NCI-H2107 (cell line): ENCODE measurements around the gene IRX3.
"Not testable (repeated sequence)": the region's sequence is repeated elsewhere in the genome, so short reads cannot be mapped to it uniquely, and the experiment has no call there.

Experiments used
- DNase-seq: peaks from one replicate; lab custom pipeline; 2025; lab: John Stamatoyannopoulos, UW

IRX3 gene

GRCh38 chr16:54275956-54276355 is 10.6 kb downstream of the IRX3 start:
- DNase-seq: no peak

DNA sequence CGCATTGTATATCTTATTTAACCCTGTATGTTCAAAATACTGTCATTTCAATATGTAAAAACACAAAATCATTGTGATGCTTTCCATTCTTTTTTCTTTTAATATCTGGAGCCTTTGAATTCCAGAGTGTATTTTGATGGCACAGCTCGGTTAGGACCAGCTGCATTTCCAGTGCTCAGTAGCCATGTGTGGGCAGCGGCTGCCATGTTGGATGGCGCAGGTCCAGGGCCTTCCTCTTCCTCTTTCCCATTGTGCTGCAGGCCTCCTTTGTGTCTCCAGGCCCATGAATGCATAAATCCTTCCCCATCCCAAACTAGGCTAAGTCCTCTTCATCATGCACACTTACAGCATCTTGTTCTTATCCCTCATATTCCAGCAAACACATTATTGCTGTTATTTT is 13.0 kb downstream of the IRX3 start:
- DNase-seq: no peak

DNA sequence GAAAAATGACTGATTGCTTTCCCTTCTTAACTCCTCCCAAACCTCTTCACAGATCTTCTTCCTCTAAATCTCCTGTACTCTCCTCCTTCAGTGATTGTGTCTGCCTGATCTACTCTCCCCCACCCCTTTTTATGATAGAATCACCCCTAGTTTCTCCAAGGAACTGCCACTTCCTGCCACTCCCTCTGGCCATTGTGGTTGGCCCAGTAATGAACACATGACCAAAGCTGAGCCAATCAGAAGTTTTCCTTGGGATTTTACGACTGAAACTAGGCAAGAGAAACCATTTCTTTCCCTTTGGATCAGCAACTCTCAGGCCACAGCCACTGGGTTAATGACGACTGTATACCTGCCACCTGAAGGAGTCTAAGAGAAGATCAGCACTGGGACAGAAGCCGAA is 15.9 kb downstream of the IRX3 start:
- no peak for DNase-seq

- DNase-seq: no peak
Observed at GRCh38 chr16:54269461-54269860, 17.1 kb downstream of the IRX3 start.

GRCh38 chr16:54268766-54269165 is 17.8 kb downstream of the IRX3 start:
- DNase-seq: no peak

GRCh38 chr16:54268340-54268739 is 18.2 kb downstream of the IRX3 start:
- no peak for DNase-seq

DNA sequence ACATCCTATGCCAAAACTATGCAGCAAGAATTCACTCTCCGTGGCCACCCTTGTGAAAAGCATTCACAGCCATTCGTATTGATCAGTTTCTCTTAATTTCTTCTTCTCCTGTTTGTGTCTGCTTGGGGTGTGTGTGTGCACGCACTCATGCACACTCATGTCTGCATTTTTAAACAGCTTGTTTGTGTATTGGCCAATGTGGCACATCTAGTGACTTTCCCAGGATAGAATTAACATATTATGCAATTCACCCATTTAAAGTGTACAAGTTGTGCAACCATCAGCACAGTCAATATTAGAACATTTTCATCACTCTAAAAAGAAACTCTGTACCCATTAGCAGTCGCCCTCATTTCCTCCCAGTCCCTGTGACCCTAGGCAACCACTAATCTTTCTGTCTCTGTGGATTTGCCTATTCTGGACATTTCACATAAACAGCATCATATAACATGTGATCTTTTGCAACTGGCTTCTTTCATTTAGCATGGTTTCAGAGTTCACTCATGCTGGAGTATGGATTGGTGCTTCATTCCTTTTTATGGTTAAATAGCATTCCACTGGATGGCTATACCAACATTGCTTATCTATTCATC is 20.1 kb downstream of the IRX3 start:
- DNase-seq: no peak

DNA sequence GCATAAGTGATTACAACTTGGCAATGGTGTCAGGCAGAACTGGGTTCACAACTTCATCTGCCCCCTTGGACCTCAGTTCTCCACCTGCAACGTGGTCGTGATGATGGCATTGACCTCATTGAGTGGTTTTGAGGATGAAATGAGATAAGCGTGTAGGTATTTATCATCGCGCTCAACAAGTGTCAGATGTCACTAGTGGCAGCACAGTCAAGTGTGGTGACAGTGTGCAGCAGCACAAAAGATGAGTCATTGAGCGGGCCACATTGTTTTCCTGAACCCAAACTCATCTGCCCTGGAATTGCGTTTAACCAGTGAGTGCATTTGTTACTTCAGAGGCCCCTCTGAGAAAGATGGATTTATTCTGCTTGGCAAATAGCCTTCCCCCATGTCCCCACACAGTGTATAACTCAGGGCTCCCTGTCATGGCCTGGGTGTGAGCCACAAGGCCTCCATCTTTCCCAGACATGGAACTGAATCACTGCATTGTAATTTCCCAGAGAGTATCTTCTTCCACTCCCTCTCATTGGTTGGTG is 20.9 kb downstream of the IRX3 start:
- DNase-seq: no peak

DNA sequence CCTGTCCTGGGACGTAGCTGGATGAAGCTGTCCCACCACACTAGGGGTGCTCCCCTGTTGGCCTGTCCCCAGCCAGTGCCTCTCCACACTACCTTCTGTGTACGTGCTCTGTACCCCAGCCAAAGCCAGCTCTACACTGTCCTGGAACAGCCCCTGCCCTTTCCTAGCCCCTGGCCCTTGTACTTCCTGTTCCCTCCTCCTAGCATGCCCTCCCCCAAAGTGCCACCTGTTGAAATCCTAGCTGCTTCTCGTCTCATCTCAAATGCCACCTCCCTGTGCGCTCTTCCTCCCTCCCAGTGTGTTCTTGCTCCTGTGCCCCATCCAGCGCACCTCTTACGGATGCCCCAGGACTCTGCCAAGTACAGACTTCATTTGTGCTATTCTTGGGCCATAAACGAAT is 33.5 kb downstream of the IRX3 start:
- DNase-seq: no peak

DNA sequence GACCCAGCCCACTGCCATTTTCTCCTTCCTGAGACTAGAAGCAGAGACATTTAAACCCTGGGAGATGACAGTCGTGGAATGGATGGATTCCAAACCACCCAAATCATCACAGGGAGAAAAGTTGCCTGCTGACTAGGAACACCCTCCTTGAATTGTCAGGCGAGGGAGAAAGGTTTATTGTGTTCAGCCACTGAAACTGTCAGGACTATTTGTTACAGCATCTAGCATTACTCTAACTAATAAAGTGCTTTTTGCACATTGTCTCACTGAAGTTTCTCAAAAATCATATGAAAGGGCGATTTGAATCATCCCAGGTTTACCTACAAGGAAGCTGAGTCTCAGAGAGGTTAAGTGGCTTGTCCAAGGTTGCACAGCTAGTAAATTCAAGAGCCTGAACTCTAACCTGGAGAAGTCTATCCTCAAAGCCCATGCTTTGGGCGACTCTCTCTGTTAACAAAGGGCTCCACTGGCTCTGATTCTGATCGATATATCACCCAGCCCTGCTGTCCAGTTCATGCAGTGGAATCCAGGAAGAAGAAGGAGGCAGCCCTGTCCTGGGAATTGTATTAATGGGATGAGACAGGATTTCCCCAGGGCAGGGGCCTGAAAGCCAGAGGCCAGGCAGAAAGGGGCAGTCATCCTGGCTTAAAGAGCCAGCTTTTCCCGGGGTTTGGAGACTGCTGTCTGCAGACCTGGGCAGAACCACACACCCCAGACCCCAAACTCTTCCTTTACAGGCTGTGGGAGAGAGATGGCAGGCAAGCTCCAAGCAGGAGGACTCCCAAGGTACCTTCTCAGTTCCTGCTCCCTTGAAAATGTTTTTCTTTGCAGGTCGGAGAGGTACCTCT is 37.5 kb downstream of the IRX3 start:
- DNase-seq: no peak

GRCh38 chr16:54247705-54248104 is 38.9 kb downstream of the IRX3 start:
- not testable (repeated sequence) for DNase-seq

DNA sequence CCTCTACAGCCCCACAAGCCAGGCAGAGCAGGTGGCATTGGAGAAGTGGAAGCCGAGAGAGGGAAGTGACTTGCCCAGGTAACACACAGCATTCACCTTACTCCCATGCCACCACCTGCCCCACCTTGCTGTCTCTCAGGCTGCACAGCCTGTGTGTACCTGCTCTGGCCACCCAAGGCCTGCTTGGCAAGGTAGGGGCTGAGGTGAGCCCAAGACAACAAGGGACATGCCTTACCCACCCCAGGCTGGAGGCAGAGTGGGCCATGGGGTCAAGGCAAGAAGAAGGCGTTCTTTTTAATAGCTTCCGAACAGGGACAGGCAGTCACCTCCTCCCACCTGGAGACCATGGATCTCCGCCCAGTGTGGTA is 40.1 kb downstream of the IRX3 start:
- DNase-seq: no peak

DNA sequence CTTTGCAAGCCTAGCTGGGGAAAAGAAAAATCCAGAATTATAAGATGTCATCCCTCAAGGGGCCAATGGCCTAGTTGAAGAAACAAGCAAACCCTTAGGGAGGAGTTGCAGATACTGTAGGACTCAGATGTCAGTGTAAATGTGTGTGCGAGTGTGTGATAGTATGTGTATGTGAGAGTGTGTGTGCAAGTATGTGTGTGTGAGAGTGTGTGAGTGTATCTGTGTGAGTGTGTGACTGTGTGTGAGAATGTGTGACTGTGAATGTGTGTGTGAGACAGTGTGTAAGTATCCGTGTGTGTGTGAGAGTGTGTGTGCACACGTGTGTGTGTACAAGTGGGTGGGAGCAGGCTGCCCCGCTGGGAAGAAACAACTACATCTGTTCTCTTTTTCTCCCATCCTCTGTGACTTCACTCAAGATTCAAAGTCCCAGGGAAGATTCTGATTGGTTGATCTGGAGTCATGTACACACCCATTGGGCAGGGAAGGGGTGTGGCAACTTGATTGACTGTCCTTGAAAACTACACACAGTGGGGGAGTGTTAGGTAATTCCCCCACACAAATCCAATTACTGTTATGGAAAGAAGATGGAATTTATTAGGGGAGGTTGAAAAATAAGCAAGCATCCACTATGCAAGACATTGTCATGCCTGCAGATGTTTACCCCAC is 40.7 kb downstream of the IRX3 start:
- DNase-seq: no peak

DNA sequence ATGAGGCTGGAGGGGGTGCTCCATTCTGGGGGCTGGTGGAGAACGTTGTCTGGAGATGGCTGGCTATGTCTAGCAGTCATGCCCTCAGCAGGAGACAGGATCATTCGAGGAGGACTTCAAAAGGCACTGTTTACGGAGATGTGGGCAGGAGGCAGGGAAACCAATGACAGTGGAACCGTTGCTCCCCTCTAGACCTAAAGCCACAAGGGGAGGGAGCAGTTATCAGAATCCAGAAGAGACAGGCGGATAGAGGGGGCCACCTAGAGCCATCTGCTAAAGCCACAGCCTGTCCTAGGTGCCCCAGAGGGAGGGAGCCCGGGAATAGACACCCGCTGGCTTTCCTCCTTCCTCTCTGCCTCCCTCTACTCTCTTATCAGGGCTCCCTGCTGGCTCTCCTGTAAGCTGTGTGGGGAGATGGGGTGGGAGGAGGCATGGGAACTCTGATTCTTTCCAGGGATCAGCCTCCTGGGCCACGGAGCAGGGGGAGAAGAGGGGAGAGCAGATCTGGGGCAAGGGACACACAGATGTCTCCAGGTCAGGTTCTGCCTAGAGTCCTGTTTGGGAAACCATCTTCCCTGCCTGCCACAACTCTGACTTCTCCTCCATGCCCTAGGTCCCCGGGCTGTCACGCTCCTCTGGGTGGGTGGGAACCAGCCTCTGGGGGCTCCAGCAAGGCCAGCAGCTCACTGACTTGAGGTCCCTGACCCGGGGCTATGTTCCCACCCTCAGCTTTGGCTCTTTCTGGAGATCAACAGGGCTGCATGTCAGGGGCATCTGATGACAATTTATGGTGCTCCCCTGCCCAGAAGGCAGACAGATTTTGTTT is 42.3 kb downstream of the IRX3 start:
- DNase-seq: no peak

DNA sequence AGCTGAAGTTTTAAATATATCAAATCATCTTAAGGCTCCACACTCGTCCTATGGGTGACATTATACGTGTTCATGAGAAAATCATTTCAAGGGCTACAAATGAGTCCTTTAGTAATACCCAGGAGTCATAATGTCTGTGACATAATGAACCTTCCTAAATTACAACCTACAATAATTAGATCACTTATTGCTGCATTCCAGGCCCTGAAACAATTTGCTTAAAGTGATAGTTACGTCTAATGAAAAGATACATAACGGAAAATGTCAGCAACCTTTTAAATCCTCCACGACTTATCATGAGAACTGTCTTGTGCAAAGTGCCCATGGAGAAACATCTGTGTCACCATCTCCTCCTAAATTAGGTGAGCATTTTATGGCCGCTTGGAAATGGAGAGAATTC is 43.4 kb downstream of the IRX3 start:
- DNase-seq: no peak

GRCh38 chr16:54242199-54242598 is 44.4 kb downstream of the IRX3 start:
- no peak for DNase-seq

DNA sequence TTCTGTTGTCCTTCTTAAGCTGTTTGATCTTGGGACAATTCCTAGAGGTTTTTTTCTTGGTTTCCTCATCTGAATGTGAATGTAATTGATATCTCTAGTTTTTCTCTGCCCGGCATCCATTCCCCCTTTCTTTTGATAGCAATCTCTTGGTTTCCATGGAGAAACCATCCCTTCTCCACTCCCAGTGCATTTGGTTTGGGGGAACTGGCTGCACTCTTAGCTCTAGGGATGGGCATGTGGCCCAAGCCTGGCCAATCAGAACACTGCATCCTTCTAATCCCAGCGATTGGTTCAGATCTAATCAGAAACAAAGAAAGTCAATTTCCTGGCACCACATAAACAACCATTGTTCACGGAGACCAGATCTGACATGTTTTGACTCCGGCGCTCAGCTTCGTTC is 45.1 kb downstream of the IRX3 start:
- DNase-seq: no peak

- no peak for DNase-seq
Observed at GRCh38 chr16:54240271-54241129, 46.1 kb downstream of the IRX3 start.

DNA sequence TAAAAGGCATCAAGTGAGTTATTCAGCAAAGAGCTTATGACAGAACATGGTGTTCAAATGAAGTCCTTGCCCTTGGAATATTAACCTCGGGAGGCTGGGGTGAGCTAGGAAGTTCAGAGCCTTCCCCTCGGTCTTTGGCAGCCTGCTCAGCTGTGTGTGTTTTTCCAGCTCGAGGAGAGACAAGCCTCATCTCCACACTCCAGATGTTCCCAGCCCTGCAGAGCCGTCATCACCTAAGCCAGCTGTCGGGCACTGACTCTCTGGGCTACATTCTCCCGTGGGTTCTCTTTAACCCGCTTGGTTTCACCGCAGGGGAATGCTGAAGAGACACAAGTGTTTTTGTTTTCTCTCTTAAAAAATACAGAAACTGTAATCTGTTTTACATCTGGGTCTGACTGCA is 47.1 kb downstream of the IRX3 start:
- DNase-seq: no peak

- no peak for DNase-seq
Observed at GRCh38 chr16:54236773-54237172, 49.8 kb downstream of the IRX3 start.

DNA sequence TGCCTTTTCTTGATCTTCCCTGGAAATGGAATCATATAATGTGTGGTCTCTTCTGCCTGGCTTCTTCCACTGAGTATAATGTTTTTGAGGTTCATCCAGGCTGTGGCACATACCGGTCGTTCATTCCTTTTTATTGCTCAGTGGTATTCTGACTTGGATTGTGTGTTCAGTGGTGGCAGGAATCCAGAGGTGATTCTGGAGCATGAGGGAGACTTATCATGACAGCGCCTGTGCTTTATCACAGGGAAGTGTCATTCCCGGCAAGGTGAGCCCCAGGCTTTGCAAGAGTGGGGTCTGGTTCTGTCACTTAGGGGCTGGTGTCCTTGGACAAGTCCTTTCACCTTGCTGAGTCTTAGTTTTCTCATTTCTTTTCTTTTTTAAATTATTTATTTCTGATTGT is 53.0 kb downstream of the IRX3 start:
- DNase-seq: no peak
